GM18519 (cell line): ENCODE measurements around the gene MICA.
"Not testable (repeated sequence)": the region's sequence is repeated elsewhere in the genome, so short reads cannot be mapped to it uniquely, and the experiment has no call there.

Experiments used
- ATAC-seq: cut with Tn5 transposase; IDR thresholded peaks from one replicate; pipeline ENCODE4 v1.9.1; 2021; ENCODE audit warnings: mild to moderate bottlenecking, moderate library complexity; ENCODE audit not compliant: unreplicated experiment, low FRiP score

Gene MICA

DNA sequence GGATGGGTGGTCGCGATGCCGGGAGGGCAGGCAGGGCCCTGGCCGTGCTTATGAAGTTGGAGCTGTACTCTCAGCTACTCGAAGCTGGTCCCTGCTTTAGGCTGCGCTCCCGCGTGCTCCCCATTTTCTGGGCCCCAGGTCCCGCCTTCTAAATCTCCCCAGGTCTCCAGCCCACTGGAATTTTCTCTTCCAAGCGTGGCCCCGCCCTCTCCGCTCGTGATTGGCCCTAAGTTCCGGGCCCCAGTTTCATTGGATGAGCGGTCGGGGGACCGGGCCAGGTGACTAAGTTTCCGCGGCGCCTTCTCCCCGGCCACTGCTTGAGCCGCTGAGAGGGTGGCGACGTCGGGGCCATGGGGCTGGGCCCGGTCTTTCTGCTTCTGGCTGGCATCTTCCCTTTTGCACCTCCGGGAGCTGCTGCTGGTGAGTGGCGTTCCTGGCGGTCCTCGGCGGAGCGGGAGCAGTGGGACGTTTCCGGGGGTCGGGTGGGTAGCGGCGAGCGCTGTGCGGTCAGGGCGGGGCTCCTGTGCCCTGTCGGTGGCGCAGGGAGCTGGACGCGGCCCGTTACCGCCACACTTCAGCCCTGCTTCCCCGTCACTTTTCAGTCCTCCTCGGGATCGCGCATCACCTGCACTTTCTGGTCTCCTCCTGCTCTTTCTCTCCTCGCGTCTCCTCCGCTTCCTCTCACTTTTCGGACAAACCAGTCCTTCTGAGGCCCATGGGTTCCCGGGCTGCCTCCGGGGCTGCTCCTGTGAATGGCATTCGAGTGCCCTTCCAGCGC lies at the start of gene MICA:
Gene MICA, plus strand, starts transcription at position 313 of the 778 bp plus-strand sequence. Its CDS starts 38 bp downstream, at position 351.
- no peak for ATAC-seq

GRCh38 chr6:31354158-31354863 lies 49.1 kb upstream of the MICA start:
- no peak for ATAC-seq

DNA sequence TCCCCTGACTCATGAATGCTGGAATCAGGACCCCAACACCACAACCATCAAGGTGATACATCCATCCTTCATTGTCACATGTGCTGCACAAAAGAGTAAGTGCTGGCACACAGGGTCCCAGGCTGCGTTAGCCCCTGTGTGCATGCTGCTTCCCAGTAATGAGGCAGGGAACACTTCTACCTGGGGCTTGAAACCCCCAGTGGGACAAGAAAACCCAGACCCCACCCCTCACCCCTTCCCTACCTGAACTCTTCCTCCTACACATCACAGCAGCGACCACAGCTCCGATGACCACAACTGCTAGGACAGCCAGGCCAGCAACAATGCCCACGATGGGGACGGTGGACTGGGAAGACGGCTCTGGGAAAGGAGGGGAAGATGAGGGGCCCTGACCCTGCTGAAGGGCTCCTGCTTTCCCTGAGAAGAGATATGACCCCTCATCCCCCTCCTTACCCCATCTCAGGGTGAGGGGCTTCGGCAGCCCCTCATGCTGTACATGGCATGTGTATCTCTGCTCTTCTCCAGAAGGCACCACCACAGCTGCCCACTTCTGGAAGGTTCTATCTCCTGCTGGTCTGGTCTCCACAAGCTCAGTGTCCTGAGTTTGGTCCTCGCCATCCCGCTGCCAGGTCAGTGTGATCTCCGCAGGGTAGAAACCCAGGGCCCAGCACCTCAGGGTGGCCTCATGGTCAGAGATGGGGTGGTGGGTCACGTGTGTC lies 48.4 kb upstream of the MICA start:
- ATAC-seq = no peak

DNA sequence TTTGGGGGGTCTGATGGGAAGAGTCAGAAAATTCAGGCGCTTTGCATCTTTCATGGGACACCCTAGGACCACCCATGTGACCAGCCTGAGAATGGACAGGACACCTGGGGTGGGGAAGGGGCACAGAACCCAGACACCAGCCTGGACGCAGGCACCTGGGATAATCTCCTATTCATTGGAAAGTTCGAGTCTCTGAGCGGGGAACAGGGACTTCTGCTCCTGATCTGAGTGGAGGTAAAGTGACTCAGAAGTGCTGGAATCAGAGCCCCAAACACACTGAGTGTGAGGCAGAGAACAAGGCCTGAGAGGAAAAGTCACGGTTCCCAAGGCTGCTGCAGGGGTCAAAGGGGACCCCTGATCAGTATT lies 47.8 kb upstream of the MICA start:
- ATAC-seq = no peak

- no peak for ATAC-seq
Observed at GRCh38 chr6:31356216-31356945, 47.0 kb upstream of the MICA start.

- no peak for ATAC-seq
Observed at GRCh38 chr6:31356946-31357466, 46.4 kb upstream of the MICA start, which contains the start of gene HLA-B. TSS of gene HLA-B (minus strand) at chr6:31357179. CDS start at chr6:31357158, 21 bp downstream.

- no peak for ATAC-seq
Observed at GRCh38 chr6:31357886-31358285, 45.5 kb upstream of the MICA start.

GRCh38 chr6:31358302-31358701 lies 45.1 kb upstream of the MICA start:
- ATAC-seq = no peak

GRCh38 chr6:31359581-31359980 lies 43.8 kb upstream of the MICA start:
- no peak for ATAC-seq

DNA sequence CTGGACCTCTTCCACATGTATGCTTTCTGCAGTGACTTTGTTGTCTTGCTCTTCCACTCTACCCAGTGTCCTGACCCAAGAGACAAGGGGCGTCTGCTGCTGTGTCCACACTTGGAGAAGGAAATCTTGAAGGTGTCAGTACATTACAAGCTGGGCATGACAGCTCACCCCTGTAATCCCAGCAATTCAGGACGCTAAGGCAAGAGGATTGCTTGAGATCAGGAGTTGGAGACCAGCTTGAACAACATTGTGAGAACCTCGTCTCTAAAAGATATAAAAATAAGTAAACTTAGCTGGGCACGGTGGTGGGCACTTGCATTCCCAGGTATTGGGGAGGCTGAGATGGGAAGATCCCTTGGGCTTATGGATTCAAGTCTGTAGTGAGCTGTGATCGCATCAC lies 40.6 kb upstream of the MICA start:
- ATAC-seq = no peak

GRCh38 chr6:31363811-31364210 lies 39.6 kb upstream of the MICA start:
- ATAC-seq = no peak

GRCh38 chr6:31365864-31366263 lies 37.5 kb upstream of the MICA start:
- ATAC-seq = no peak

DNA sequence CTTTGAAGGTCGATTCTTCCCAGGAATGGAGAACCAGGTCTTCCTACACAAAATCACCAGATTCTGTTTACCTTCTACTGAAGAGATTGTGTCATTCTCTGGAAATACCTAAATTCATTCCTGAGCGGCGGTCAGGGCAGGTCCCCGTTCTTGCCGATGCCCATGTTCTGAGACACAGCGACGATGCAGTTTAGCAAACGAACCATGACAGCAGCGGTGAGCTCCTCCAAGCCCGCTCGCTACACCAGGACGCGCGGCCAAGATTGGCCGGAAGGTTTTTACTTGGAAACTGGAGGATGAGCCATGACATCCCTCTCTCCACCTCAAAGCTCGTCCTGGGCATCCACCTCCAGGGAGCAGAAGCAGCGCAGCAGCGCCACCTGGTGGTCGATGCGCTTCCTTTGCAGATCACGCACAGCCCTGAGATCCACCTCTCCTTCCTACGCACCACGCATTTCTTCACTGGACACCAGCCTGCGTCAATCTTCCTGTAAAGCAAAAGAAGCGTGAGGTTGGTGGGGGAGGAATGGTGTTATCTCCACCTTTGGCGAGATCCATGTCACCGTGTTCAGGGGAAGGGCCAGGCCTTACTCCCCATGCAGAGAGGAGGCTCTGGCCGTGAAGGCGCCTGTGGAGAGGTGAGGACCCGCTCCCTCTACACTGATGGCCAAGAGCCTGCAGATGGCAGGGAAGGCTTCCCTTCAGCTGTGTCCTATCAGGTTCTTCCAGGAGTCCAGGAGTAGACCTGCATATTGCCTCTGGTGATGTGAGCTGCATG lies 36.5 kb upstream of the MICA start:
- no peak for ATAC-seq

GRCh38 chr6:31368461-31368860 lies 34.9 kb upstream of the MICA start:
- no peak for ATAC-seq

DNA sequence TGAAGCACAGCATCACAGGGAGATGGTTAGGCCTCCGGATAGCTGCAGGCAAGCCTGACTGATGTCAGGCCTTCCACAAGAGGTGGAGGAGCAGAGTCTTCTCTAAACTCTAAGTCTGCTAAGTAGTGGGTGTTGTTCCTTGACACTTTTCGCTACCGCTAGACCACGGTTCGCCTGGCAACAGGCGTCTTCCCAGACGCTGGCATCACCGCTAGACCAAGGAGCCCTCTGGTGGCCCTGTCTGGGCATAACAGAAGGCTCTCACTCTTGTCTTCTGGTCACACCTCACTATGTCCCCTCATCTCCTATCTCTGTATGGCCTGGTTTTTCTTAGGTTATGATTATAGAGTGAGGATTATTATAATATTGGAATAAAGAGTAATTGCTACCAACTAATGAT lies 29.3 kb upstream of the MICA start:
- ATAC-seq = not testable (repeated sequence)

- ATAC-seq = no peak
Observed at GRCh38 chr6:31375699-31376098, 27.7 kb upstream of the MICA start.

DNA sequence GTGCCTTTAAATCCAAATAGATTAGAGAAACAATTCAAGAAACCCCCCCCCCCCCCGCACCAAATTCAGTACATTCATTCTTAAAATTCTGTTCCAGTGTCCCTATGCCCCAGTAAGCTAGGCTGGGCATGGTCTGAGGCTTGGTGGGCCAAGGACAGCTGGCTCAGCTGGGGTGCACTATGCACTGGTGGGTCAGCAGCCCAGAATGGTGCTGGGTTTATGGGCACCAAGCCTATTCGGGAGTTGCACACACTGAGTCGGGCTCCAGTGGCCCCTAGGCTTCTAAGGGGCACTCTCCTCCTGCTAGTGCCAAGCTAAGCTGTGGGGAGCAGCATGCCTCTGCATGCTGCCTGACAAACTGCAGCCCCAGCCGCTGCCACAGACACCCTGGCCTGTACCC lies 26.4 kb upstream of the MICA start:
- no peak for ATAC-seq

DNA sequence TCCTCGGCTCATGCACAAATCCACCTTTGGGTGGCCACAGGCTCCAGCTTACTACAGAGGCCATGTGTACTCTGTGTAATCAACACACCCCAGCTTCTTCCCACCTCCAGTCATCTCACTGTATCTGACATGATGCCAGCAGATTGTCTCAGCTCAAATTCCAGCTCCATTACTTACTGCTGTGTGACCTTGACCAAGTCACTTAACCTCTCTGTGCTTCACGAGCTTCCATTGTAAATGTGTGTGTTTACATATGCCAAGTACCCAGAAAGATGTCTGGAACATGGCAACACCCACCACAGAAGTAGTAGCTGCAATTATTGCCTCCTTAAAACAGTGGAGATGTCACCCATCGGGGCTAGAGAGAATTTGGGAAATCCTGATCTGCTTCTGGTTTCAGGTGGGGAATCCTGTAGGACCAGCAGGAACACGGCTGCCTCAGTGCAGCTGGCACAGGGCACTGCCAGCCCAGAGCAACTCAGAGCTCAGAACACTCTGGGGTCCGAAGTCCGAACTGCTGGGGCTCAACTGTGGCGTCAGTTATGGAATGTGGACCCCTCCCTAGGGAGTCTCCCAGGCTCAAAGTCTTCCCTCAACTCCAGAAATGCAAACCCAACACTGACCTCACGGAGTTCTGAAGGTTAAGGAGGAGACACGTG lies 25.2 kb upstream of the MICA start:
- ATAC-seq = no peak

DNA sequence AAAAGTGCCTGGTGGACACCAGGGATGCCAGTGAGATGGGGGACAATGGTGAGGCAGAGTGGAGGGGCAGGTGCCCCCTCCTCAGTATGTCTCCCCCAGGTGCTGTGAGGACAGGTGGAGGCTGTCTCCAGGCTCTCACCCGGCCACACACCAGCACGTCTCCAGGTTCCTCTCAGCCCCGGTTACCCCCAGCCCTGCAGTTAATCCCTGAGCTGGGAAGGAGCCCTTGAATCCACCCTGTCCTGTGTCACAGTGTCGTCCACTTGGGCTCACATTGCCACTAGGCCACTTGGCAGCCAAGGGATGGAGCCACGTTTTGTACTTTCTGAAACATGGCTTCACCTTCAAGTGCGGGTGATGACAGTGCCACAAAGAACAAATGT lies 24.7 kb upstream of the MICA start:
- ATAC-seq = no peak
